ENCODE data around the gene MXRA7.

GRCh38 chr17:76732734-76733617 lies 22.2 kb upstream of the MXRA7 start:
- TF ChIP-seq GATA2 (IDR thresholded peaks at IDR 0.05; ENCODE audit: insufficient read depth, insufficient read length, low read depth, low read length) (no peak), EZH2 (IDR thresholded peaks at IDR 0.05; ENCODE audit: borderline replicate concordance, low read depth, low read length, severe bottlenecking) (no peak), POLR2A (IDR thresholded peaks at IDR 0.05; ENCODE audit: low read depth, low read length) (peak; percentile 52)
- TF ChIP-seq, protein P1, sequence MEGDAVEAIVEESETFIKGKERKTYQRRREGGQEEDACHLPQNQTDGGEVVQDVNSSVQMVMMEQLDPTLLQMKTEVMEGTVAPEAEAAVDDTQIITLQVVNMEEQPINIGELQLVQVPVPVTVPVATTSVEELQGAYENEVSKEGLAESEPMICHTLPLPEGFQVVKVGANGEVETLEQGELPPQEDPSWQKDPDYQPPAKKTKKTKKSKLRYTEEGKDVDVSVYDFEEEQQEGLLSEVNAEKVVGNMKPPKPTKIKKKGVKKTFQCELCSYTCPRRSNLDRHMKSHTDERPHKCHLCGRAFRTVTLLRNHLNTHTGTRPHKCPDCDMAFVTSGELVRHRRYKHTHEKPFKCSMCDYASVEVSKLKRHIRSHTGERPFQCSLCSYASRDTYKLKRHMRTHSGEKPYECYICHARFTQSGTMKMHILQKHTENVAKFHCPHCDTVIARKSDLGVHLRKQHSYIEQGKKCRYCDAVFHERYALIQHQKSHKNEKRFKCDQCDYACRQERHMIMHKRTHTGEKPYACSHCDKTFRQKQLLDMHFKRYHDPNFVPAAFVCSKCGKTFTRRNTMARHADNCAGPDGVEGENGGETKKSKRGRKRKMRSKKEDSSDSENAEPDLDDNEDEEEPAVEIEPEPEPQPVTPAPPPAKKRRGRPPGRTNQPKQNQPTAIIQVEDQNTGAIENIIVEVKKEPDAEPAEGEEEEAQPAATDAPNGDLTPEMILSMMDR (IDR thresholded peaks at IDR 0.05; ENCODE audit: extremely low read depth in 1 of 2, insufficient read depth in 1 of 2, low read depth in 1 of 2, low read length in 2 of 2) = no peak
